ENCODE results near the gene TSPAN31. TPM values are rescaled to one million over a fixed set of nuclear protein-coding genes. Genes with fewer than 3 reads are reported as not detected.

Gene TSPAN31
- total RNA-seq, 1 donor from 2014 or later: 33.2 TPM

- no peak for TF ChIP-seq CTCF (IDR thresholded peaks at IDR 0.05; ENCODE audit: unreplicated experiment)
- Mint-ChIP-seq H3K27ac (no peak overlapping the region), H3K4me1 (no peaks in the 10 kb centered on the region), H3K9me3 (peaks cover 8% of the 10 kb centered on the region), H3K4me3 (no peak overlapping the region), H3K36me3 (peaks cover 42% of the 10 kb centered on the region), H3K27me3 (ENCODE audit: low read depth) (no peaks in the 10 kb centered on the region)
- peak in 1 of 2 experiments; percentile 35 for DNase-seq (ENCODE audit: low spot score in 2 of 2, unreplicated experiment in 2 of 2)
These were observed 28.5 kb upstream of the TSPAN31 start for GRCh38 chr12:57716305-57716704.

- no peak for DNase-seq (ENCODE audit: low spot score in 2 of 2, unreplicated experiment in 2 of 2)
- H3K9me3 Mint-ChIP-seq: peaks cover under 1% of the 10 kb centered on the region
- no peak for TF ChIP-seq CTCF (IDR thresholded peaks at IDR 0.05; ENCODE audit: unreplicated experiment)
- H3K36me3 Mint-ChIP-seq: peaks cover 42% of the 10 kb centered on the region
- H3K4me1 Mint-ChIP-seq: no peaks in the 10 kb centered on the region
- H3K27me3 Mint-ChIP-seq (ENCODE audit: low read depth): no peaks in the 10 kb centered on the region
- H3K4me3 Mint-ChIP-seq: no peak overlapping the region
- no peak overlapping the region for H3K27ac Mint-ChIP-seq
These were observed 27.7 kb upstream of the TSPAN31 start for GRCh38 chr12:57717131-57717530.

DNA sequence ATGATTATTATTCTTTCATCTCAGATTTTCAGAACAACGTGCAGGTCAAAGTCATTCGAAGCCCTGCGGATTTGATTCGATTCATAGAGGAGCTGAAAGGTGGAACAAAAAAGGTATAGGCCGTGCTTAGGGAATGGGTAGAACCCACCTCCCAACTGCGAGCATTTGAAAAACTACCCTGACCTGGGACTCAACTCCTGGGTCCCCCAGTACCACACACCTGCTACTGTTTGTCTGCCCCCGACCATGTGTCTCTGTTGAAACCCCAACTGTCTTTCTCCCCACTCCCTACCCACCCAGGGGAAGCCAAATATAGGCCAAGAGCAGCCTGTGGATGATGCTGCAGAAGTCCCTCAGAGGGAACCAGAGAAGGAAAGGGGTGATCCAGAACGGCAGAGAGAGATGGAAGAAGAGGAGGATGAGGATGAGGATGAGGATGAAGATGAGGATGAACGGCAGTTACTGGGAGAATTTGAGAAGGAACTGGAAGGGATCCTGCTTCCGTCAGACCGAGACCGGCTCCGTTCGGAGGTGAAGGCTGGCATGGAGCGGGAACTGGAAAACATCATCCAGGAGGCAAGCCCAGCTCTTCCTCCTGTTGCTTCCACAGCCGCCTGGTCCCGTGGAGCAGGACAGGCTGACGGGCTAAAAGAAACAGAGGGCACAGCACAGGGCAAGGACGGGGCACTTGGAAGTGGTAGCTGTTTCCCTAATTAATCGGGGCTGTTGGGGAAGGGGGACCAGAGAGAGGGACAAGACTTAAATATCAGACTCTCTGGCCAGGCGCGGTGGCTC is 26.8 kb upstream of the TSPAN31 start:
- no peaks in the 10 kb centered on the region for H3K4me1 Mint-ChIP-seq
- H3K36me3 Mint-ChIP-seq: peaks cover 36% of the 10 kb centered on the region
- H3K27me3 Mint-ChIP-seq (ENCODE audit: low read depth): peaks cover 5% of the 10 kb centered on the region
- no peak for TF ChIP-seq CTCF (IDR thresholded peaks at IDR 0.05; ENCODE audit: unreplicated experiment)
- no peak overlapping the region for H3K4me3 Mint-ChIP-seq
- DNase-seq (ENCODE audit: low spot score in 2 of 2, unreplicated experiment in 2 of 2): peak in 1 of 2 experiments; percentile 10
- no peaks in the 10 kb centered on the region for H3K9me3 Mint-ChIP-seq
- no peak overlapping the region for H3K27ac Mint-ChIP-seq

DNA sequence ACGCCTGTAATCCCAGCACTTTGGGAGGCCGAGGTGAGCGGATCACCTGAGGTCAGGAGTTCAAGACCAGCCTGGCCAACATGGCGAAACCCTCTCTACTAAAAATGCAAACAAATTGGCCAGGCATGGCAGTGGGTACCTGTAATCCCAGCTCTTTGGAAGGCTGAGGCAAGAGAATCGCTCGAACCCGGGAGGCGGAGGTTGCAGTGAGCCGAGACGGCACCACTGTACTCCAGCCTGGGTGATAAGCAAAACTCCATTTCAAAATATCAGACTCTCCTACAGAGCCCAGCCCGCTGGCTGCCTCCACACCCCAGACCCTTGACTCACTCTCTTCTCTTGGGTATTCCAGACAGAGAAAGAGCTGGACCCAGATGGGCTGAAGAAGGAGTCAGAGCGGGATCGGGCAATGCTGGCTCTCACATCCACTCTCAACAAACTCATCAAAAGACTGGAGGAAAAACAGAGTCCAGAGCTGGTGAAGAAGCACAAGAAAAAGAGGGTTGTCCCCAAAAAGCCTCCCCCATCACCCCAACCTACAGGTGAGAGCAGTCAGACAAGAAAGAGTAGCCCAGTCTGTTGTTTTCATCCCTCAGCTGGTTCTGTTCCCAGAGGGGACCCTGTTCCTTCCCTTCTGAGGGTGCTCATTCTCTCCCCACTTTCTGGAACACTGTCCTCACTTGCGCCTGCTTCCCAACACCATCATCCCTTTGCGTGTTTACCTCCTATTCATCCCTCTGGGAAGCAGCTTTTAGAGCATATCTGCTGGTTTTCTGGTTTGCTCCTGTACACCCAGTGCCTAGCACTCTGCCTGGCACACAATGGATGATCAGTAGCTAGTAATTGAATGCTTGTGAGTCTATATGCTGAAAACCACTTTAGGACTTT is 26.0 kb upstream of the TSPAN31 start:
- Mint-ChIP-seq H3K4me1 (no peaks in the 10 kb centered on the region), H3K36me3 (peaks cover 30% of the 10 kb centered on the region), H3K27ac (no peak overlapping the region), H3K4me3 (no peak overlapping the region), H3K27me3 (ENCODE audit: low read depth) (peaks cover 13% of the 10 kb centered on the region), H3K9me3 (no peaks in the 10 kb centered on the region)
- peak in 1 of 2 experiments; percentile 25 for DNase-seq (ENCODE audit: low spot score in 2 of 2, unreplicated experiment in 2 of 2)
- TF ChIP-seq CTCF (IDR thresholded peaks at IDR 0.05; ENCODE audit: unreplicated experiment): no peak

- no peak overlapping the region for H3K27ac Mint-ChIP-seq
- peak in 1 of 2 experiments; percentile 20 for DNase-seq (ENCODE audit: low spot score in 2 of 2, unreplicated experiment in 2 of 2)
These were observed 24.8 kb upstream of the TSPAN31 start for GRCh38 chr12:57719777-57720605.

More at GRCh38 chr12:57719777-57720605, 24.8 kb upstream of the TSPAN31 start:
- H3K9me3 Mint-ChIP-seq: no peaks in the 10 kb centered on the region
- H3K4me3 Mint-ChIP-seq: no peak overlapping the region
- TF ChIP-seq CTCF (IDR thresholded peaks at IDR 0.05; ENCODE audit: unreplicated experiment): no peak
- H3K4me1 Mint-ChIP-seq: no peaks in the 10 kb centered on the region
- H3K36me3 Mint-ChIP-seq: peaks cover 30% of the 10 kb centered on the region
- H3K27me3 Mint-ChIP-seq (ENCODE audit: low read depth): peaks cover 24% of the 10 kb centered on the region

All from mesothelial cell of epicardium (in vitro differentiated cells).